ENCODE data around the gene SARS2.
"Not testable (repeated sequence)": the region's sequence is repeated elsewhere in the genome, so short reads cannot be mapped to it uniquely, and the experiment has no call there.

SARS2 gene

GRCh38 chr19:38929929-38930775, at the start of gene SARS2:
Gene SARS2, minus strand, starts transcription at chr19:38930763. Its CDS starts 27 bp downstream, at chr19:38930736.
- peak; percentile 93 for DNase-seq

DNA sequence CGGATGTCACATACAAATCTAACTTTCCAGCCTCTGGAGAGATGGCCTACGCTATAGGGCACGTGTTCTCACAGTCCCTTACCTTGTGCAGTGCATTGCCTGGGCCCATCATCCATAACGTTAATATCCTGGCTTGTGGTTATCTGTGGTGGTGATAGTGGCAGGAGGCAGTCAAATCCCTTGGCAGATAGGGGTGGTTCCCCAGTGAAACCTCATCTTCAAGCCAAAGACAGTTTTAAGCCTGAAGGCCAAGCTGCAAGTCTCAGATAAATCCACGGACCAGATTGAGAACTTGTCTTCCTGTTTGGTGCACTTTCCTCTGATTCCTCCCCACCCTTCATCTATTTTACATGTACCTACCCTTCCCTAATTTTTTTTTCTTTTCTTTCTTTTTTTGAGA, 49.2 kb upstream of the SARS2 start:
- no peak for DNase-seq

- no peak for DNase-seq
Measured at GRCh38 chr19:38978326-38978689, 47.7 kb upstream of the SARS2 start.

- no peak for DNase-seq
Measured at GRCh38 chr19:38977445-38978325, 47.1 kb upstream of the SARS2 start.

GRCh38 chr19:38975861-38976271, 45.3 kb upstream of the SARS2 start:
- no peak for DNase-seq

GRCh38 chr19:38975214-38975860, 44.8 kb upstream of the SARS2 start, which contains the start of gene FBXO17:
Gene FBXO17, minus strand, starts transcription at chr19:38975742. Its CDS starts 25,423 bp downstream, at chr19:38950319.
- DNase-seq: no peak

DNA sequence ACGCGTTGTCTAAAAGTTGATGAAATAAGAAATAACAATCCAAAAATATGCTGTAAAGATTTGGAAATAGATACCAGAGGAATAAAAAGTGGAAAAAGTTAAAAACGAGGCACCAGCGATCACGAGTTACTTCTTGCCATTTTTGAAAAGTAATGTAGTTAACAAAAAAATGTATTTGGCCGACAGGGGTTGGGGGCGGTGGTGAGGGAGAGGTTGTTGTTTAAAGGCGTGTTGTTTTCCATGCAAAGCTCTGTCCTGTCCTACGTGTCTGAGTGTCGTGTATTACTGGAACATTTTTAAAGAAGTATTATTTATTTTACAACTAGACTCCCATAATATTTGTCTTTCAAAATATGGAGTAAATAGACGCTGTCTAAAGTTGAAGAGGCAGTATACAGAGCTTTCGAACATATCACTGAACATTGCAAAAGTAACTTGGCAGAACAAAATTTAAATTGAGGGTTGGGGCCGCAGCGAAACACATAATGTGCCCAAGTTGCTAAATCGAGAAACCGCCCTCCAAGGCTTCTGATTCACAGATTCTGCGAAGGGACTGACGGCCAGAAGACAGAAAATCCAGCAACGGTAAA, 44.2 kb upstream of the SARS2 start:
- no peak for DNase-seq

GRCh38 chr19:38971672-38972071, 41.1 kb upstream of the SARS2 start:
- DNase-seq: no peak

DNA sequence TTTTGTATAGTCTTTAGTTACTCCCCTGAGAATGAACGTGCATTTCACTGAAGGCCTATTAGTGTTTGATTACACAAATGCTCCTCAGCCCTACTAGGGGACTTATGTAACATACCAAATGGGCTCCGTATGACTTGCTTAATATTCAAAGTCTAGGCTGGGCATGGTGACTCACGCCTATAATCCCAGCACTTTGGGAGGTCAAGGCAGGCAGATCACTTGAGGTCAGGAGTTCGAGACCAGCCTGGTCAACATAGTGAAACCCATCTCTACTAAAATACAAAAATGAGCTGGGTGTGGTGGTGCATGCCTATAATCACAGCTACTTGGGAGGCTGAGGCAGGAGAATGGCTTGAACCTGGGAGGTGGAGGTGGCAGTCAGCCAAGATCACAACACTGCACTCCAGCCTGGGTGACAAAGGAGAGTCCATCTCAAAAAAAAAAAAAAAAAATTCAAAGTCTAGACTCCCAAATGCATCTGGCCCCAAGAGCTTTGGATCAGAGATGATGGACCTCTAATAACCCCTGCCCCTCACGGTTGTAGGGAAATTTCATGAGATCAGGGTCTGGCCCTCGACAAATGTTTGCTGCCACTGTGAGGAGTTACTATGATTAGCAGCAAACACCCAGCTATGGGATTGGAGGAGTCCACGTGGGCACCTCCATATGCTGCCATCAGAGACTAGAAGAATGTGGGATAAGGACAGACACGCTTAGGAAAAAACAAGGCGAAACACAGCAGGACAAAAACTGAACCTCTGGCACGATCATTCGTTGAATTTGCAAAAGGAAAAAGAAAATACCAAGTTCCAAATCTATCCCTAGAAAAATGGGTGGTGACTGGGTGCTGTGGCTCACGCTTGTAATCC, 40.3 kb upstream of the SARS2 start:
- no peak for DNase-seq

GRCh38 chr19:38966149-38966548, 35.6 kb upstream of the SARS2 start:
- not testable (repeated sequence) for DNase-seq

GRCh38 chr19:38964738-38965137, 34.2 kb upstream of the SARS2 start:
- no peak for DNase-seq

DNA sequence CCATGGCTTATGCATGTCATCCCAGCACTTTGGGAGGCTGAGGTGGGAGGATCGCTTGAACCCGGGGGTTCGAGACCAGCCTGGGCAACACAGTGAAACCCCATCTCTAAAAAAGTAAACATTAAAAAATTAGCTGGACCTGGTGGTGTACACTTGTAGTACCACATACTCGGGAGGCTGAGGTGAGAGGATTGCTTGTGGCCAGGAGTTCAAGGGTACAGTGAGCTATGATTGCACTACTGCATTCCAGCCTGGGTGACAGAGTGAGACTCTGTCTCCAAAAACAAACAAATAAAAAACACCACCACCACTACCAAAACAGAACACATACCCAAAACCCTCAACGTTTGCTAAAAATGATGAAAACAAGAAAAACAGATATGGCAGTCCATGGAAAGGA, 29.1 kb upstream of the SARS2 start:
- no peak for DNase-seq

DNA sequence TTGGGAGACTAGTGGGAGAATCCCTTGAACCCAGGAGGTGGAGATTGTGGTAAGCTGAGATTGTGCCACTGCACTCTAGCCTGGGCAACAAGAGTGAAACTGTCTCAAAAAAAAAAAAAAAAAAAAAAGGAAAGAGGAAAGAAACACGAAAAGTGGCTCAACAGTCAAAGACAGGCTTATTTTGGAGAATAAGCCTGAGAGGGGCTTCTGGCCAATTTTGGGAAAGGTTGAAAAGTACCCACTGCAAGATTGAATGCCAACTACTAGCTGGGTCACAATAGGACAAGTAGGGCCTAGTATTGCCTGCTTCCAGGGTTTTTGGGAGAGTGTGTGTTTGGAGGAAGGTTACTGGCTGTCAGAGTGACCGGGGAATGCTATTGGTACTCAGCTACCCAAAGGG, 27.7 kb upstream of the SARS2 start:
- DNase-seq: no peak

GRCh38 chr19:38956264-38956663, 25.7 kb upstream of the SARS2 start:
- DNase-seq: no peak

DNA sequence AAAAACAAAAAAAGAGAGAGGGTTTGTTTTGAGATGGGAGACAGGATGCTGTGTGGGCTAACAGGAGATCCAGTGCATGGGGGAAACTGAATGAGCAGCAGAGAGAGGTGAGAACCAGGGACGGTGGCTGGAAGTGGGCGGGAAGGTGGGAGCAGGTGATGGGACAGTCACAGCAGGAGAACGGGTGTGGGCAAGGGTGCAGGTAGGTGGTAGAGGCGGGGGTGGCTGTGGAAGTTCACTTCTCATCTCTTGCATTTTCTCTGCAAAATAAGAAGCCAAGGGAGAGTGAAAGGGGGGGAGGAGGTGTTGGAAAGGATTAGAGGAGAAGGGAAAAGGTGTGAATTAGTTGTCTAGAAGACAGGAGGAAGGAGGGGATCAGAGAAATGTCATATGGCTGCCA, 23.1 kb upstream of the SARS2 start:
- no peak for DNase-seq

- DNase-seq: peak; percentile 61
Measured at GRCh38 chr19:38952395-38953165, 22.0 kb upstream of the SARS2 start.

DNA sequence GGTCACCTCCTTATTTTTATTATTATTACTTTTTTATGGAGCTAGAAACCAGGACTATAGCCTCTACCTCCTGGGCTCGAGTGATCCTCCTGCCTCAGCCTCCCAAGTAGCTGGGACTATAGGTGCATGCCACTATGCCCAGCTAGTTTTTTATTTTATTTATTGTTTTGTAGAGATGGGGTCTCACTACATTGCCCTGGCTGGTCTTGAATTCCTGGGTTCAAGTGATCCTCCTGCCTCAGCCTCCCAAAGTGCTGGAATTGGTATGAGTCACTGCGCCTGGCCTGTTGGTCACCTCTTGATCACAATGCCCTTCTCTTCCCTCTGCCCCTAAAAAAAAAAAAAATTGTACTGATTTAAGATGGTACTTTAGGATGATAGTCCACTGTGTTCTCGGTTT, 20.6 kb upstream of the SARS2 start:
- DNase-seq: no peak

DNA sequence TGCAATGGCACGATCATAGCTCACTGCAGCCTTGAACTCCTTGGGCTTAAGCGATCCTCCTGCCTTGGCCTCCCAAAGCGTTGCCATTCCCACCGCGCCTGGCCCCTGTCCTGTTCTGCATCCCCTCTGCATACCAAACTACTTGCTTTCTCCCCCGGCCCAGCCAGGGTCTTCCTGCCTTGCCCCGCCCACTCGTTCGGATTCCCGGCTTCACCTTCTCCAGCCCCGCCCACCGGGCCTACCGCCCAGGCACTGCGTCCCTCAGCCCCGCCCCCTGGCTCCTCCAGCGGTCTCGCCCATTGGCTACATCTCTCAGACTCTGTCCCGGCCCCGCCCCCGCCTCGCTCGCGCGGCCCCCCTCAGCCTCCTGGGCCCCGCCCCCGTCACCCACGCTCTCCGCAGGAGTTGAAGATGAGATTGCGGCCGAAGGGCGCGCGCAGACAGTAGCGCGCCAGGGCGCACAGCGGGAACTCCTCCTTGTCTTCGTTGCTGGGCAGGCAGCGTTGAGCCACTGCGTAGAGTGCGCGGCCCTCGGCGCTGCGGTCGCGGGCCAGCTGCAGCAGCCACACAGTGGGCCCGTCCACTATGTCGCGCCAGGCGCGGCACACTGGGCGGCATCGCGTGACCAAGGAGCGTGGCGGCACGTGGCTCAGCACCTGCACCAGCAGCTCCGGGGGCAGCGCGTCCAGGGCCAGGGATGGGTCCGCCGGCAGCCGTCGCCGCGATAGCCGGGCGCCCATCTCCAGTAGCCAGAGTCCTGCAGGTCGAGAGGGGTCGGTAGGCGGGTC, 19.2 kb upstream of the SARS2 start:
- DNase-seq: peak; percentile 87

DNA sequence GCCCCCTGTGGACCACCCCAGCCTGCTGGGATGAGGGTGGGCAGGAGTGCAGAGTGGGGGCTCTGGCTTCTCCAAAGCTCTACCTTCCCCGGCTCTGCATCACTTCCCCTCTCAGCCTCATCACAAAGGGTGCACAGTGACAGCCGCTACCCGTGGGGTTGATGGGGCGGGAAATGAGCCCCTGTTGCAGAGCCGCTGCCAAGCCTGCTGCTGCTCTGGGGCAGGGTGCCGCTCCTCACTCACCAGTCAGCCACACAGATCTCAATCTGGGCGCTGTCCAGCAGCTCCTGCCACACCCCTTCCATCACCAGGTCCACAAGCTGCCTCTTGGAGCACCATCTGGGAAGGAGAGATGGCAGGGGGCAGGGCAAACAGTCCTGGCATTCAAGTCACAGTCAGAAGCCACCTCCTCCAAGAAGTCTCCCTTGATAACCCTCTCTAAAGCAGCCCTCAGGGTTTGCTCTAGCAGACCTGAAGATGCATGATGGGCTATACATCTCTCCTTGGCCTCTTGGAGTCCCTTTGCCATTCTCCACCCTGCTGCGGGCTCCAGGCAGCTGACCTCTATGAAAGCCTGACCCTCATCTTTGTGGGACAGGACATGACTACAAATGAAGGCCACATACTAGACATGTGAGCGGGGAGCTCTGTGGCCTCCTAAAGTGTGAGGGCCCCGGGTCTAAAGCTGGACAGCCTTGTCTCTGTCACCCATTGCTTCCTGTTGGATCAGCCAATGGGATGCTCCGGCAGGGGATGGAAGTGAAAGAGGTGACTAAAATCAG, 15.9 kb upstream of the SARS2 start:
- no peak for DNase-seq

Data from CD4-positive, alpha-beta T cell treated with Interleukin-21 for 1 hour (primary cell).